Measurements from ENCODE around the gene KRT82. TPM values are rescaled to one million over a fixed set of nuclear protein-coding genes. Genes with fewer than 3 reads are reported as not detected.

Gene KRT82
- total and polyA plus RNA-seq, 2 of the 8 experiments (the other 6 are each of a cell fraction or from before 2014, with no cell fraction given) = not detected

GRCh38 chr12:52350786-52351185 is 55.3 kb downstream of the KRT82 start (continued):
- no peak for TF ChIP-seq E2F6 (IDR thresholded peaks at IDR 0.05)
- no peak for TF ChIP-seq YY1 (IDR thresholded peaks at IDR 0.05; ENCODE audit: low read depth, low read length)
- TF ChIP-seq, protein P1, sequence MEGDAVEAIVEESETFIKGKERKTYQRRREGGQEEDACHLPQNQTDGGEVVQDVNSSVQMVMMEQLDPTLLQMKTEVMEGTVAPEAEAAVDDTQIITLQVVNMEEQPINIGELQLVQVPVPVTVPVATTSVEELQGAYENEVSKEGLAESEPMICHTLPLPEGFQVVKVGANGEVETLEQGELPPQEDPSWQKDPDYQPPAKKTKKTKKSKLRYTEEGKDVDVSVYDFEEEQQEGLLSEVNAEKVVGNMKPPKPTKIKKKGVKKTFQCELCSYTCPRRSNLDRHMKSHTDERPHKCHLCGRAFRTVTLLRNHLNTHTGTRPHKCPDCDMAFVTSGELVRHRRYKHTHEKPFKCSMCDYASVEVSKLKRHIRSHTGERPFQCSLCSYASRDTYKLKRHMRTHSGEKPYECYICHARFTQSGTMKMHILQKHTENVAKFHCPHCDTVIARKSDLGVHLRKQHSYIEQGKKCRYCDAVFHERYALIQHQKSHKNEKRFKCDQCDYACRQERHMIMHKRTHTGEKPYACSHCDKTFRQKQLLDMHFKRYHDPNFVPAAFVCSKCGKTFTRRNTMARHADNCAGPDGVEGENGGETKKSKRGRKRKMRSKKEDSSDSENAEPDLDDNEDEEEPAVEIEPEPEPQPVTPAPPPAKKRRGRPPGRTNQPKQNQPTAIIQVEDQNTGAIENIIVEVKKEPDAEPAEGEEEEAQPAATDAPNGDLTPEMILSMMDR (IDR thresholded peaks at IDR 0.05; ENCODE audit: control extremely low read depth in 1 of 3, insufficient read depth in 1 of 3, low read depth in 1 of 3, low read length in 3 of 3) = no peak
- TF ChIP-seq, protein P2, sequence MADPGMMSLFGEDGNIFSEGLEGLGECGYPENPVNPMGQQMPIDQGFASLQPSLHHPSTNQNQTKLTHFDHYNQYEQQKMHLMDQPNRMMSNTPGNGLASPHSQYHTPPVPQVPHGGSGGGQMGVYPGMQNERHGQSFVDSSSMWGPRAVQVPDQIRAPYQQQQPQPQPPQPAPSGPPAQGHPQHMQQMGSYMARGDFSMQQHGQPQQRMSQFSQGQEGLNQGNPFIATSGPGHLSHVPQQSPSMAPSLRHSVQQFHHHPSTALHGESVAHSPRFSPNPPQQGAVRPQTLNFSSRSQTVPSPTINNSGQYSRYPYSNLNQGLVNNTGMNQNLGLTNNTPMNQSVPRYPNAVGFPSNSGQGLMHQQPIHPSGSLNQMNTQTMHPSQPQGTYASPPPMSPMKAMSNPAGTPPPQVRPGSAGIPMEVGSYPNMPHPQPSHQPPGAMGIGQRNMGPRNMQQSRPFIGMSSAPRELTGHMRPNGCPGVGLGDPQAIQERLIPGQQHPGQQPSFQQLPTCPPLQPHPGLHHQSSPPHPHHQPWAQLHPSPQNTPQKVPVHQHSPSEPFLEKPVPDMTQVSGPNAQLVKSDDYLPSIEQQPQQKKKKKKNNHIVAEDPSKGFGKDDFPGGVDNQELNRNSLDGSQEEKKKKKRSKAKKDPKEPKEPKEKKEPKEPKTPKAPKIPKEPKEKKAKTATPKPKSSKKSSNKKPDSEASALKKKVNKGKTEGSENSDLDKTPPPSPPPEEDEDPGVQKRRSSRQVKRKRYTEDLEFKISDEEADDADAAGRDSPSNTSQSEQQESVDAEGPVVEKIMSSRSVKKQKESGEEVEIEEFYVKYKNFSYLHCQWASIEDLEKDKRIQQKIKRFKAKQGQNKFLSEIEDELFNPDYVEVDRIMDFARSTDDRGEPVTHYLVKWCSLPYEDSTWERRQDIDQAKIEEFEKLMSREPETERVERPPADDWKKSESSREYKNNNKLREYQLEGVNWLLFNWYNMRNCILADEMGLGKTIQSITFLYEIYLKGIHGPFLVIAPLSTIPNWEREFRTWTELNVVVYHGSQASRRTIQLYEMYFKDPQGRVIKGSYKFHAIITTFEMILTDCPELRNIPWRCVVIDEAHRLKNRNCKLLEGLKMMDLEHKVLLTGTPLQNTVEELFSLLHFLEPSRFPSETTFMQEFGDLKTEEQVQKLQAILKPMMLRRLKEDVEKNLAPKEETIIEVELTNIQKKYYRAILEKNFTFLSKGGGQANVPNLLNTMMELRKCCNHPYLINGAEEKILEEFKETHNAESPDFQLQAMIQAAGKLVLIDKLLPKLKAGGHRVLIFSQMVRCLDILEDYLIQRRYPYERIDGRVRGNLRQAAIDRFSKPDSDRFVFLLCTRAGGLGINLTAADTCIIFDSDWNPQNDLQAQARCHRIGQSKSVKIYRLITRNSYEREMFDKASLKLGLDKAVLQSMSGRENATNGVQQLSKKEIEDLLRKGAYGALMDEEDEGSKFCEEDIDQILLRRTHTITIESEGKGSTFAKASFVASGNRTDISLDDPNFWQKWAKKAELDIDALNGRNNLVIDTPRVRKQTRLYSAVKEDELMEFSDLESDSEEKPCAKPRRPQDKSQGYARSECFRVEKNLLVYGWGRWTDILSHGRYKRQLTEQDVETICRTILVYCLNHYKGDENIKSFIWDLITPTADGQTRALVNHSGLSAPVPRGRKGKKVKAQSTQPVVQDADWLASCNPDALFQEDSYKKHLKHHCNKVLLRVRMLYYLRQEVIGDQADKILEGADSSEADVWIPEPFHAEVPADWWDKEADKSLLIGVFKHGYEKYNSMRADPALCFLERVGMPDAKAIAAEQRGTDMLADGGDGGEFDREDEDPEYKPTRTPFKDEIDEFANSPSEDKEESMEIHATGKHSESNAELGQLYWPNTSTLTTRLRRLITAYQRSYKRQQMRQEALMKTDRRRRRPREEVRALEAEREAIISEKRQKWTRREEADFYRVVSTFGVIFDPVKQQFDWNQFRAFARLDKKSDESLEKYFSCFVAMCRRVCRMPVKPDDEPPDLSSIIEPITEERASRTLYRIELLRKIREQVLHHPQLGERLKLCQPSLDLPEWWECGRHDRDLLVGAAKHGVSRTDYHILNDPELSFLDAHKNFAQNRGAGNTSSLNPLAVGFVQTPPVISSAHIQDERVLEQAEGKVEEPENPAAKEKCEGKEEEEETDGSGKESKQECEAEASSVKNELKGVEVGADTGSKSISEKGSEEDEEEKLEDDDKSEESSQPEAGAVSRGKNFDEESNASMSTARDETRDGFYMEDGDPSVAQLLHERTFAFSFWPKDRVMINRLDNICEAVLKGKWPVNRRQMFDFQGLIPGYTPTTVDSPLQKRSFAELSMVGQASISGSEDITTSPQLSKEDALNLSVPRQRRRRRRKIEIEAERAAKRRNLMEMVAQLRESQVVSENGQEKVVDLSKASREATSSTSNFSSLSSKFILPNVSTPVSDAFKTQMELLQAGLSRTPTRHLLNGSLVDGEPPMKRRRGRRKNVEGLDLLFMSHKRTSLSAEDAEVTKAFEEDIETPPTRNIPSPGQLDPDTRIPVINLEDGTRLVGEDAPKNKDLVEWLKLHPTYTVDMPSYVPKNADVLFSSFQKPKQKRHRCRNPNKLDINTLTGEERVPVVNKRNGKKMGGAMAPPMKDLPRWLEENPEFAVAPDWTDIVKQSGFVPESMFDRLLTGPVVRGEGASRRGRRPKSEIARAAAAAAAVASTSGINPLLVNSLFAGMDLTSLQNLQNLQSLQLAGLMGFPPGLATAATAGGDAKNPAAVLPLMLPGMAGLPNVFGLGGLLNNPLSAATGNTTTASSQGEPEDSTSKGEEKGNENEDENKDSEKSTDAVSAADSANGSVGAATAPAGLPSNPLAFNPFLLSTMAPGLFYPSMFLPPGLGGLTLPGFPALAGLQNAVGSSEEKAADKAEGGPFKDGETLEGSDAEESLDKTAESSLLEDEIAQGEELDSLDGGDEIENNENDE (IDR thresholded peaks at IDR 0.05; ENCODE audit: insufficient replicate concordance, low read length) = no peak
- TF ChIP-seq TAF7 (optimal IDR thresholded peaks at IDR 0.05; ENCODE audit: borderline replicate concordance, low read depth, low read length) = no peak
